SIG-M5 (cell line): Measurements from ENCODE around the gene RBM19.

Source experiments
- DNase-seq: peaks from one replicate; lab custom pipeline; 2025; lab: John Stamatoyannopoulos, UW

RBM19 gene

DNA sequence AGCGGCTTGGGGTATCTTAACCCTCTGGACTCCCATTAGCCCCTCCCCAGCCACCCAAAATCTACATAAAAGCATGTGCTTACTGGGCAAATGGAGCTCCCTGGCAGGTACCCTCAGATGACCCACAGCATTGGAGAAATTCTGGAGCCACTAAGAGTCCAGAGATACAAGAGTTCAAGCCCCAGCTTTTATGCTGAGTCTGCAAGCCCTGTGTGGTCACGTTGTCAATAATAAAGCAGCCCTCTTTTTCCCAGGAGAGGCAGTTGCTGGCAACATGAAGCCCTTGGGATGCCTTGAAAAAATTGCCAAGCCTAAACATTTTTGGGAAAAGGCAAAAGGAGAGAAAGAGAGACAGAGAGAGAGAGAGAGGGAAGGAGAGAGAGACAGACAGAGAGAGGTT lies 83.4 kb downstream of the RBM19 start:
- no peak for DNase-seq

DNA sequence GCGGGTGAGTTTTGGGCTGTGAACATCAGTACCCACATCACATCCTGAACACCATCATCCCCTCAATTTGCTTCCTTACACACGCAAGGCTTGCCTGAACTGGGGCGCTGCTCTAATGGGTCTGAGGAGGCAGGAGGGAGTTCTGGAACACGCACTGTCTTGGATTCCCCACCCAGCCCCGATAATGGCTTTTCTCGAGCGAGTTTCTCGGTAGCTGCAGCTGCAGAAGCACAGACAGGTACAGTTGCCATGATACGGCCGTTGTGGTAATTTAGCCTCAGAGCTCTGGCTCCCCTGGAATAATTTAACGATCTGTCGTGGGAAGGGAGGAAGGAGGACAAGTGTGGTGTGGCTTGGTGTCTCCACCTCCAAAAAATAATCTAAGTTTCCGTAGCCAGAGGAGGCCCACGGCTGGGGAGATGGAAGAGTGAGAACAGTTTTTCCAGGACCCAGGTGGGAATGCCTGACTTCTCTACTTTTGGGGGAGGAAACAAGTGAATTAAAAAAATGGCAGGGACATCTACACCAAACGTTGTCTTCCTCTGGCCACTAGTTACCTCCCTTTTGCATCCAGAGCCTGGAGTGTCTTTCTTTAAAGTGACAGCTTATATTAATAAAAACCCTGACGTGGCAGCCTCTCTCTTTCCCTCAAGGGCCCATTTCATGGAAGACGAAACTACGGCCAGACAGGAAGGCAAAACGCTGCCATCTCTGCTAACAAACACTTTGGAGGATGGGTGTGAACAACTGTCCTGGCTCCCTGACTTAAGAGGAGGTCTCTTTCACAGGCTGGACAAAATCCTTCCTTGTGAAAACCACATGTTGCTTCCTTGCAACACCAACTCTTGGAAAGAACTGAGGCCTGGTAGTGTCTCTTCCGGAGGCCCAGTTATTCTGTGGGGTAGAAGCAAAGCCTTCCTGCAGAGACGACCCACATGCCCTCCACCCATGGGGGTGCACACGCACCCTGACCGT lies 84.8 kb downstream of the RBM19 start:
- DNase-seq = no peak

DNA sequence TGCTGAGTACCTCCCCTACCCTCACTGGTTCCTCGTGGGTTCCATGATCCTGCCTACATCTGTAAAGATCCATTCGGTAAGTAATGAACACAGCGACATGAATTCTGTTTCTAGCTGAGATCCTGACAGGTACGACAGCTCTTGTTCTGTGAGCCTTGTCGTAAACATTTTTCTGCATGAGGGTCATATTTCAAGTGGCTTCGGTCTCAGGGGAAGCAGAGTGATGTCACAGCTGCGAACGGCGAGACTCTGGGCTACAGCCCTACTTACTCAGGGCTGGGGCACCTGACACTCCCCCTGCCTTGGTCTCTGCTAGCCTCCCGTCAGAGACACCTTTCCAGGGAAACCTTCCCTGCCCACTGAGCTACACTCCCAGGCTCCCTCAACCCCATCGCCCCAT lies 85.8 kb downstream of the RBM19 start:
- no peak for DNase-seq

DNA sequence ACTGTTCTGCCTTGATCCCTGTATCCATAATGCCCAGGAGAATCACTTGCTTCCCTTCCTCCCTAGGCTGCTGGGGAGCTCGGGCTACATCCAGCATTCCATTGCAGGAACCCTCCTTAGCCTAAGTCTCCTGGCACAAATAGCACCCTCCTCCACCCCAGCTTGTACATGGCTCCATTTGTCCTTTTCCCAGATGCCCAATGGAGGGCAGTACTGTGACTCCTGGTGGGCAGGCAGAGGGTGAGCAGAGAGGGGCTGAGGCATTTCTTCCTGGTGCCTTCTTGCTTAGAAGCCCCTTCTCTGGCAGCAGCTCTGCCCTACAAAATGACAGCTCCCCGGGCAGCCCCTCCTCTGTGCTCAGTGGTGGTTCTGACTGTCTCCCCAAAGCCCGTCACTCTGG lies 86.5 kb downstream of the RBM19 start:
- DNase-seq = no peak

DNA sequence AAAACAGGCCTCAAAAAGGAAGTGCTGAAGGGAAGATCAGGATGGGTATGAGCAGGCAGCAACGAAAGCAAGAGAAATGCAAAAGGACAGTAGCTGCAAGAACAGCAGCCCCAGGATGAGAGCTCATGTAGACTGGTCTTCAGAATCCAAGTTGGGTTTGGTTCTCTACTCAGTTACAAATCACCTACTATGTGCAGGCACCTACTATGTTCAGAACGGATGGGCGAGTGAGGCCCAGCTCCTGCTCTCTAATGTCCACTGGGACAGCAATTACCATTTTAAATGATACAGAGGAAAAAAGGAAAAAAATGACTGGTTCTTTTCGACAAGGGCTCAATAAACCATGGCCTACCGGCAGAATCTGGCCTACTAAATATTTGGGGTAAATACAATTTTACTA lies 88.5 kb downstream of the RBM19 start:
- DNase-seq = no peak

DNA sequence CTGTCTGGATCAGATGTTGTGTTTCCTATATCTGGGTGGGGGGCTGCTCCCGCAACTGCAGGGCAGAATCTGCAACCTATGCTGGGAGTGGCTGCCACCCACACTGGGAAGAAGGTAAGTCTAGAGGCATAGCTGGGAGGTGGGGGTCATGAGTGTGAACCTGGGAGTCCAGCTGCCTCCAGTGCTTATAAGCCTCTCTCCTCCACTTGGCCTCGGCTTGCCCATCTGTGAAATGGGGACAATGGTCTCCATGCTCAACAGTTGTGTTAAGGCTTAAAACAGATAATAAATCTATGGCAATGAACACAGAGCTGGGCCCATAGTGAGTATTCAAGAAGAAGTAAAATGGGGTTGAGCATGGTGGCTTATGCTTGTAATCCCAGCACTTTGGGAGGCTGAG lies 90.0 kb downstream of the RBM19 start:
- DNase-seq = no peak

DNA sequence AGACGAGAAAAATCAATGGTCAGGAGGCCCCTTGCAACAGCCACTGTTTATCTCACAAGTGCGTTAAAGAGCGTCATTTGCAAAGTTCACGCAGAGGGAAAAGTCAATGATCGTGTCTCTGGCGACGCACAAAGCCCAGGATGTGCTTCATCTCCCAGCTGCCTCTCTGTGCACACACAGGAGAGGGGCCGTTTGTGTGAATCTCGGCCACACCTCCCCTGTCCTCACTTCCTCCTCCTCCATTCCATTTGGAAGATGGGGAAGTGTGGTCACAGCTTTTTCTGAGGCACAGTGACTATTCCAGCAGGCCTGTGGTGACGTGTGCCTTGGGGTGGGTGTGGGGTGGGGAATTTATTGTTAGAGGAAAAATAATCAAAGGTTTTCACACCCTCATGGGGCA lies 90.4 kb downstream of the RBM19 start:
- DNase-seq = no peak

DNA sequence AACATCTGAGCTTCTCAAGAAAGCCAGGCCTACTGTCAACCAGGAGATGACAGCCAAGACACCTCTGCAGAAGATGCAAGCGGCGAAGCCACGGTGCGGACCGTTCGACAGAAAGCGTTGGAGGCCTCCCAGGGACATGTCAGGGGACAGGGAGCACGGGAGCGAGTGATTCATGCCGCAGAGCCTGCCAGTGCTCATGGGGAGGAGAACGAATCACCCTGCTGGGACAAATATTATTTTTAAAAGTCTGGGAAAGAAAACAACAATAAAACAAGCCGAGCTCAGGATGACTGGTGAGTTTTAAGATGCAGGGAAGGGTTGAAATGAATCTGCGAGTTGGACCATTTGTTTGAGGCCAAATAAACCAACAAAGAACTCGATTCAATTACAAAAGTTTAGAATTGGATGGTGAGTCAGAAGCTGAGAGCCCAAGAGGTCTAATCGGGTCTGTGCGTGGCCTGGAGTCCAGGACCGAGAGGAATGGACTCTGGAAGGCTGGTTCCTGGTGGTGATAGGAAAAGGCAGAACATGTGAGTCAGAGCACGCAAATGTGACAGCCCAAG lies 91.0 kb downstream of the RBM19 start:
- no peak for DNase-seq

DNA sequence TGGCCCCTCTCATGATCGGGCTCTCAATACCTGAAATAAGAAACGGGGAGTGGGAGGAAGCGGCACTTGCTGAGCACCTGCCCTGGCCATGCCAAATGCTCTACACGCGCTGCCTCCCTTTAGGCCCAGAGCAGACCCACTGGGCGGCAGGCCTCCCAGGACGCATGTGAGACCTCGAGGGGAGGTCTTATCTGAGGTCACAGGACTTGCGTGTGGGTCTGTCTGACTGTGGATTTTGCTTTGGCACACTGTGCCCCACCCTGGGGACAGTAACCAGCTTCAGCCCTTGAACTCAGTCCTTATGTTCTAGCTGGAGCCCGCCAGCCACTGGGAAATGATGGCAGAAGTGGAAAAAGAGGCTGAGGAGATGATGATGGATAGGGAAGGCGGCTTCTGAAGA lies 91.8 kb downstream of the RBM19 start:
- DNase-seq = no peak

DNA sequence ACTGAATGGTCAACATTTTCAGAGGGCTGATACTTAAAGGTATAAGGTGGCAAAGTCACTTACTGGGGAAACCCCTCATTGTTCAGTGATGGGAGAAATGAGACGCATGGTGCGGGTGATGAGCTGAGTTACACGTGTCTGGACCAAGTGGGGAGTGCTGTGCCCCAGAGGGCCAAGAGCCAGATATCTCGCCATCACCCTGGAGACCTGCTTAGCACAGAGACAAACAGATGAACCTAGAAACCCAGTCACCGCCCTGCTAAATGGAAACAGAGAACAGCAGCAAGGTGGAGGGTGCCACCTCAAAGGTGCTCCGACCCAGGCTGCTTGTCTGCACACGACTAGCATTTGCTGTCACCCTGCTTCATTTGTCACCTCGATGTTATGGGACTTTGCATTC lies 92.4 kb downstream of the RBM19 start:
- DNase-seq = no peak

DNA sequence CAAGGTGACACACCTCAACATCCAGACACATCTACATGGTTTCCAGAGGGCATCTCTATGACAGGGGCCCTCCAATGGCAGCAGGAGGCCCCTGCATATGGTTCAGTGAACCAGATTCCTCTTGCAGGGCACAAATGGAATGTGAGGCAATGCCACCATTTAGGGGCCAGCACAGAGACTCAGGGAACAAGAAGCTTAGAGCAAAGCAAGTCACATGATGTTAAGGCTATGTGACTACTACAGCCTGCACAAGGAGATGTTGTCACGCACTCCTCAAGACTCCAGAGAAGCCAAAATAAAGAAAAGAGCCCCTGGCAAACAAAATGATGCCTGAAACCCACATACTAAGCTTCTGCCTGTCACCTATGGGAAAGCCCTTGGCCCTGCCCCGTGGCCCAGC lies 95.2 kb downstream of the RBM19 start:
- DNase-seq = no peak

DNA sequence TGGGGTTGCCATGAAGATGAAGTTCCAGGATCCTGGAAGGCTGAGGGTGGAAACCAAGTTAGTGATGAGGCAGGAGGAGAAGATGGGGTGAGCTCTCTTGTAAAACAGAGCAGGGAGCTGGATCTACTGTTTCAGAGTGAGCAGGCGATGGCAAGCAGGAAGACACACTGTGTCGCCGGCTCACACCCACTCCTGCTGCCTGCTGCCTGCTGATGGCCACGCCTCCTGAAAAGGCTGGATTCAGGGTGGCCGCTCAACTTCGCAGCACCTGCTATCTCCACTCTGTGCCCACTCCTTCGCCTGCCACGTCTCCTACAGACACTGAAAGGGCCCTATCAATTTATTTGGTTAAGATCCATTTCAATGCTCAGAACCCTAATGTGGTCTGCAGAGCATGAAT lies 96.1 kb downstream of the RBM19 start:
- DNase-seq = no peak

DNA sequence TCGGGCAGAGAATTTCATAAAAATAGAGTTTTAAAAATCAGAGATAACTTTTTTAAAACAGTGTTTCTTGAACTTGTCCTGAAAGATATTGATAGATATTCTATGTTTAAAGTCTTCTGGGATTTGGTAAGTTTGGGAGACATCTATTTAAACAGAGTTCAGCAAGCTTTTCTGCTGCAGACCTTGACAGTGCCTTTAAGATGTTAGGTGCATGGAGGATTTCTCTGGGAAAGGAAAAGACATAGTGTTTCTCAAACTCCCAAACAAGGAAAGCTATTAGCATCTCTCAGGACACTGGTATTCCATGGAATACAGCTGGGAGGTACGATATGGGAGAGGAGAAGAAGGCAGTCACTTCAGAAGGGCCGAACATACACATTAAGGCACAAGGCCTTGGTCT lies 97.8 kb downstream of the RBM19 start:
- no peak for DNase-seq

DNA sequence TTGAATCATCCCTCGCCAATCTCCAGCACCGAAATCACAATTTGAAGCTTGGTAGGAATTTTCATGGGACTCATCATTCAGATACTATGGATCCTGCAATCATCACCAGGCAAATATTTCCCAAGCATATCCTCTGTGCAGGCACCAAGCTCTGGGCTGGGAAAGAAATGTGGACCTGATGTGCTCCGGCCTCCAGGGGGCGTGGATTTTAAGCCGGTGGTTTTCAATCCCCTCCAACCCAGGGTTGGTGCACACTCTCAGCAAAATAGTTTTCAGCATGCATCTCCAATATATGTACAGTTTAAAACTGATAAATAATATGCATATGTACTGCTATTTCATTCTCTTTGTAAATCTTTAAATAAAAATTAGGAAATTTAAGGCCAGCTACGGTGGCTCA lies 98.9 kb downstream of the RBM19 start:
- DNase-seq = no peak

DNA sequence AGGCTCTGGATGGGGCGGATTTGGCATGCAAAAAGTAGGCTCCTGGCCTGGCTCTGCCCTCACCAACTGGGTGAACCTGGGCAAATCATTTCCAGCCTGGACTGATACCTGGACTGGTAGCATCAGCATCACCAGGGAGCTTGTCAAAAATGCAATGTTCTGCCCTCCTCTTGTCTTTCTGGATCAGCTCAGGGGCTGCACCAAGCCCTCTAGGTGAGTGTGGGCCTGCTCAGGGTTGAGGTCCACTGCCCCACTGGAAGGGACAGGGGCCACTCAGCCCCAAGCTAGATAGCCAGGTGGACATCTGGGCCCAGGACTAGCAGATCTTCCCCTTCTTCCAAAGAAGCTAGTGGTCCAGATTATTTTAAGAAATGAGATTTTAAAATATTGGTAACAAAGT lies 99.6 kb downstream of the RBM19 start:
- no peak for DNase-seq

DNA sequence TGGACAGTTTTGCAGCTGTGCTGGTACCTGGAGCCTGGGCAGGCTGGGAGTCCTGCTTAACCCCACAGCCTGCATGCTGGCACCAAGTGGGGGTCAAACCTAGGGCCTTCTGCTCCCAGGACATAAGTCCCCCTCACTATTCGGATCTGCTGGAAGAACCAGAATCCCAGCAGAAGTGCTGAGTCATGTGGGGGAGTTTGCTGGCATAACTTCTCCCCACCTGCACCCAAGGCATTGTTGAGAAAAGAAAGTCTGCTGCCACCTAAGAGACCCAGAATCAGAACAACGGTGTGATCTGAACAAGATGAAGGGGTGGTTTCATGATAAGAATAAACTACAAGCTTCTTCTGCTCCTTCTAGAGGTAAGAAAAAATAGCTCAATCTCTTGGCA lies 102.7 kb downstream of the RBM19 start:
- DNase-seq = no peak

DNA sequence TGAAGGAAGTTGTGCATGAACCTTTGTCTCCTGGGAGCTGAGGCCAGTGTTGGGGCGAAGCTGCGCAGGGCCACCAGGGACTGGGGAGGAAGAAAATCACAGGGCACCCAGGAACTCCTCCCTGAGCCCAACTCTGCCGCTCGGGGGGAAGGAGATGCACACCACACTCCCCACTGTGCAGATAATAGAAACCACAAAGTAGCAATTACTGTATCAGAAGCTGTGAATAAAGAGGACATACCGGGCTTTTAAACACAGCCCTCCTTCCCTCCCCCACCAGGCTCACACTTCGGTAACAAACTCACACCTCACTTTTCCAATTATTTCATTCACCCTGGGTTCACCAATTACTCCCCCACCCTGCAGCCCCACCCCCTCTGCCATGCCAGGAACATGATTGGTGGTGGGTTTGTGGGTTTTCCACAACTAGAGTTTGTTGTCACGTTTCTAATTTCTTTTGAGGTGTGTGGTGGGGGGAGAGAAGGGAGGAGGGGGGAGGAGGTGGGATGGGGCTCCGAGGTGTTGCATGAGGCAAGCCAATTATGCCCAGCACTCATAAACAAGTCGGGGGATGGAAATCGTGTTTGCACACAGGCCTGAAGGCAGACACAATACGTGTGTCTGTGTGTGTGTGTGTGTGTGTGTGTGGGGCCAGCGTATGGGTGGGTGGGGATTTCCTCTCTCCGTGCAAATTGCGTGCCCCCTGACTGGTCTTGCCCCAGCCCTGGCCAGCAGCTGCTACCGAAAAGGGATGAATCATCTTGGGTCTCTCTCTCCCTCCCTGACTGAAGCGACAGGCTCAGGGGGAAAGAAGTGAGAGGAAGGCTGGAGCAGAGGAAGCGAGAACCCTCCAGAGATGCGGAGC lies 103.3 kb downstream of the RBM19 start:
- peak; percentile 25 for DNase-seq

DNA sequence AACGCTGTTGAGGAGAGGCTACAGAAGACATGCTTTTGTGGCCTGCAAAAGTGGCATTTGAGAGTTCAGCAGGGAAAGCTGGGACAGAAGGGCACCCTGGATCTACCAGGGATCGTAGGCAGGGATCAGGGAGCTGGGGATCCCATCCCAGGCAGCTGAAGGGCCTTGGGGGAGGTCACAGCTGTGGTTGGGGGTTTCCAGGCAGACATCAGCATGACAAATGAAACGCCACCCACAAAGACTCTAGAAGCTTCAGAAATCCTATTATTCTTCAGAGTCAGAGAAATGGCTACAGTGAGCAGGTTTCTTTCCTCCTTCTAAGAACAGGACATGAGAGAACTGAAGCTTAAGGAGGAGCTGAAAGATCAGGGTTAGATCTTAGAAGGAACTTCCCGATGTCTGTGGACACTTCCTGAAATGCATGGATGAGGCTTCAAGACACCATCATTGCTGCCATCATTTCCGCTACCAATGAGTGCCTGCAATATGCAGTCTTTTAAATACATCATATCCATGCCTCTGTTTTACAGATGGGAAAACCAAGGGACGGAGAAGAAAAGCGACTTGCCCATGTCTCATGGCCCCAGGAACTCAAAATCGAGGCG lies 104.3 kb downstream of the RBM19 start:
- DNase-seq = no peak

DNA sequence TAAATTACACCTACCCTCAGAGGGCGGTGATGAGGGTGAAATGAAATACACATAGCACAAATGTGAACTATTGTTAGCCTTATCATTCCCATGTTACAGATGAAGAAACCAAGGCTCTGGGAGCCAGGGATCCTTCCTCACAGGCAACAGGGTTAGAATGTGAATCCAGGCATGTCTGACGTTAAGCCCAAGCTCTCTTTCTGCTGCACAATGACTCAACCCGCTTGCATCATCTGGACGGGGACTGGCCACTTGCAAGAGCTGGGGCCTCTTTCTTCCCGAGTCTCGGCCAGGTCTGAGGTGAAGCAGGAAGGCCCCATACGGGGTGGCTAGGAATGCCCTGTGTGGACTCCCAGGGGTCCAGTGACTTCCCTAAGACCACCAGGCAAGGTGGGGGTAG lies 105.2 kb downstream of the RBM19 start:
- peak; percentile 24 for DNase-seq

DNA sequence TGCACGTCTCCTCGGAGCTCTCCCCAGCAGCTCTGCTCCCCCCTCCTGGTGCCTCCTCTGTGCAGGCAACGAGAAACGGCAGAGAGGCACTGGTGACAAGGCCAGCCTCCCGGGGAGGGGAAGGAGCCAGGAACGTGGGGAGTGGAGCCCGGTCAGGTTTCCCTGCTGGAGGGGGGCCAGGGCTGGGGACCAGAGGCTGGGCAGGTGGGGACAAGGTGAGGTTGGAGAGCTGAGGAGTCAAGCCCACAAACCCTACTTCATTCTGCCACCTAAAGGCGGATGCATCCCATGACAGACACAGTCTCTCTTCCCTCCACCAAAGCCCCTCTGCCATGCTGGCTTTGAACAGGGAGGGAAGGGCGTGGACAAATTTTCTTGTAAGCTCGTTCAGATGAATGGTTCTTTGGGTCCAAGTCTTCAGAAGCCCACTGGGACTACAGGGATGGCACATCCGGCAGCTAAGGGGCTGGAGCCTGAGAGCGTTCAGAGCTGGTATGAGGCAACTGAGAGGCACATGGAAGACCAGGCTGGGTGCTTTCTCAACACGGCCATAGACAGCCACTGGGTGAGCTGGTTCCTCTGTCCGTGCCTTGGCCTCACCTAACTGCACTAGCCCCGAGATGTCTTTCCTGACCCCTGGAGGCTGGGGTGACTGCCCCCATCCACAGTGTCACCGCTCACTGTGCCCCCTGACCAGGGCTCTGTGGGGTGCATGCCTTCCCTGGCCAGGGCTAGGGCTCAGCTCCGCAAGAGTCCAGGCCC lies 105.9 kb downstream of the RBM19 start:
- DNase-seq = no peak

DNA sequence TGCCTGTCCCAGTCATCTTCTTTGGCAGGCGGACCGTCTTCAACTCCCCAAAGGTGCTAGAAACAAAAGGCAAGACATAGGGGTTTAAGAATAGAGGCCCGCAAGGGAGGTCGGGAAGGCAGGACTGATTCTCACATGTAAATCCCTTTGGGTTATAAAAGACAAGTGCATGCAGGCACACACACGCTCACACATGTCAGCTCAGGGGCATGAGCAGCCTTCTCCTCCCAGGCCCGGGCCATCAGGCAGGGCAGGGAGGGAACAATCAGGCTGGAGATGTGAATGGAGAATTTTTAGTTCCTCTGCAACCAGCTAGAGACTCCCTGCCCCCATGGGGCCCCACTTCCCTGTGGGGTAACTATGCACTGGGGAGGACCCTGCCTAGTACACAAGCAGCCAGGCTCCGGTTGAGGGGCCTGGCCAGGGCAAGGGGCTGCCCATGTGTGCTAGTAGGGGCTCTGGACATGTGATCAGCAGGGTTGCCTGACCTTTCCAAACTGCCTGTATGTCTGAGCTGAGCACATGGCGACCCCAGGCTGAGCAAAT lies 107.2 kb downstream of the RBM19 start:
- DNase-seq = no peak
